Measurements from ENCODE around the gene ZC3H12C.
"Not testable (repeated sequence)": the region's sequence is repeated elsewhere in the genome, so short reads cannot be mapped to it uniquely, and the experiment has no call there.

The ZC3H12C gene

GRCh38 chr11:110186456-110186855 lies 93.3 kb downstream of the ZC3H12C start:
- no peak for DNase-seq

- DNase-seq: no peak
Measured at GRCh38 chr11:110186867-110187266, 93.7 kb downstream of the ZC3H12C start.

- DNase-seq: no peak
Measured at GRCh38 chr11:110187731-110188130, 94.5 kb downstream of the ZC3H12C start.

GRCh38 chr11:110190885-110191284 lies 97.7 kb downstream of the ZC3H12C start:
- no peak for DNase-seq

- not testable (repeated sequence) for DNase-seq
Measured at GRCh38 chr11:110192604-110193282, 99.6 kb downstream of the ZC3H12C start.

- DNase-seq: not testable (repeated sequence)
Measured at GRCh38 chr11:110194211-110194766, 101.1 kb downstream of the ZC3H12C start.

GRCh38 chr11:110196241-110196754 lies 103.1 kb downstream of the ZC3H12C start:
- DNase-seq: no peak

GRCh38 chr11:110196884-110197420 lies 103.8 kb downstream of the ZC3H12C start:
- DNase-seq: no peak

GRCh38 chr11:110198031-110198729 lies 105.0 kb downstream of the ZC3H12C start:
- DNase-seq: no peak

GRCh38 chr11:110199184-110199981 lies 106.2 kb downstream of the ZC3H12C start:
- DNase-seq: no peak

GRCh38 chr11:110200241-110200640 lies 107.0 kb downstream of the ZC3H12C start:
- no peak for DNase-seq

GRCh38 chr11:110200836-110201235 lies 107.6 kb downstream of the ZC3H12C start:
- DNase-seq: no peak

GRCh38 chr11:110207123-110207522 lies 113.9 kb downstream of the ZC3H12C start:
- DNase-seq: no peak

GRCh38 chr11:110208678-110209312 lies 115.6 kb downstream of the ZC3H12C start:
- DNase-seq: not testable (repeated sequence)

GRCh38 chr11:110209313-110209694 lies 116.1 kb downstream of the ZC3H12C start:
- DNase-seq: not testable (repeated sequence)

- DNase-seq: no peak
Measured at GRCh38 chr11:110217223-110217877, 124.2 kb downstream of the ZC3H12C start.

GRCh38 chr11:110217936-110218335 lies 124.7 kb downstream of the ZC3H12C start:
- no peak for DNase-seq

- no peak for DNase-seq
Measured at GRCh38 chr11:110219006-110219785, 126.0 kb downstream of the ZC3H12C start.

Data from RPMI8226 (cell line).